Astrocyte (in vitro differentiated cells and primary cell): ENCODE data around the gene C6orf15. TPM values are rescaled to one million over a fixed set of nuclear protein-coding genes. Genes with fewer than 3 reads are reported as not detected.

ENCODE experiments used
- DNase-seq: peaks from one replicate; pipeline ENCODE4 v3.0.0-alpha.2; 2010; ENCODE audit warnings: low read depth
- FAIRE-seq: peaks from 2 replicates; lab custom pipeline; 2011; peaks lifted over from hg19 to GRCh38; lab: Jason Lieb, UNC
- H2AFZ ChIP-seq: 2 replicates; pipeline ENCODE4 v1.6.0; 2012; ENCODE audit warnings: low read depth, low read length, inconsistent platforms
- H3K27ac ChIP-seq: 2 replicates; pipeline ENCODE4 v1.5.1; 2011; ENCODE audit warnings: low read depth, low read length, inconsistent platforms
- H3K27me3 ChIP-seq: 2 replicates; pipeline ENCODE4 v1.6.0; 2011; ENCODE audit warnings: low read length, inconsistent platforms; ENCODE audit not compliant: insufficient read depth
- H3K36me3 ChIP-seq: 2 replicates; pipeline ENCODE4 v1.5.1; 2011; ENCODE audit warnings: low read length, inconsistent platforms; ENCODE audit not compliant: insufficient read depth
- H3K4me1 ChIP-seq: 2 replicates; pipeline ENCODE4 v1.5.1; 2011; ENCODE audit warnings: low read length, inconsistent platforms; ENCODE audit not compliant: insufficient read depth
- H3K4me2 ChIP-seq: 2 replicates; pipeline ENCODE4 v1.6.0; 2012; ENCODE audit warnings: low read length, inconsistent platforms
- H3K4me3 ChIP-seq: 2 replicates; pipeline ENCODE4 v1.5.1; 2011; ENCODE audit warnings: low read depth, mild to moderate bottlenecking, low read length, inconsistent platforms; ENCODE audit not compliant: insufficient read depth
- H3K79me2 ChIP-seq: 2 replicates; pipeline ENCODE4 v1.6.0; 2012; ENCODE audit warnings: mild to moderate bottlenecking, low read length, inconsistent platforms; ENCODE audit not compliant: insufficient read depth
- H3K9ac ChIP-seq: 2 replicates; pipeline ENCODE4 v1.6.0; 2012; ENCODE audit warnings: mild to moderate bottlenecking, low read length, inconsistent platforms
- H3K9me3 ChIP-seq: 2 replicates; pipeline ENCODE4 v1.5.1; 2012; ENCODE audit warnings: low read depth, mild to moderate bottlenecking, low read length, inconsistent platforms; ENCODE audit not compliant: insufficient read depth
- H4K20me1 ChIP-seq: 2 replicates; pipeline ENCODE4 v1.6.0; 2012; ENCODE audit warnings: low read length, inconsistent platforms; ENCODE audit not compliant: insufficient read depth
- H3K27ac Mint-ChIP-seq: one replicate; pipeline ENCODE4 v1.8.0; 2021; ENCODE audit warnings: mild to moderate bottlenecking, mixed read lengths; ENCODE audit not compliant: unreplicated experiment
- H3K27me3 Mint-ChIP-seq: one replicate; pipeline ENCODE4 v1.8.0; 2021; ENCODE audit warnings: low read depth, mixed read lengths; ENCODE audit not compliant: unreplicated experiment
- H3K36me3 Mint-ChIP-seq: one replicate; pipeline ENCODE4 v1.8.0; 2021; ENCODE audit warnings: low read depth, mixed read lengths; ENCODE audit not compliant: unreplicated experiment
- H3K4me1 Mint-ChIP-seq: one replicate; pipeline ENCODE4 v1.8.0; 2021; ENCODE audit warnings: low read depth, mixed read lengths; ENCODE audit not compliant: unreplicated experiment
- H3K4me3 Mint-ChIP-seq: one replicate; pipeline ENCODE4 v1.8.0; 2021; ENCODE audit warnings: mild to moderate bottlenecking, moderate library complexity, mixed read lengths; ENCODE audit not compliant: unreplicated experiment
- H3K9me3 Mint-ChIP-seq: one replicate; pipeline ENCODE4 v1.8.0; 2021; ENCODE audit warnings: mild to moderate bottlenecking, mixed read lengths; ENCODE audit not compliant: unreplicated experiment
- EZH2 ChIP-seq: IDR thresholded peaks from 2 replicates; pipeline ENCODE4 v1.6.1; 2012; ENCODE audit warnings: mild to moderate bottlenecking, low read length, inconsistent platforms; ENCODE audit not compliant: insufficient read depth
- total RNA-seq: library from RNA; stranded (reverse); gene quantifications from 2 replicates; pipeline ENCODE4 v1.2.1, GENCODE V29; 2021
- TF ChIP-seq, protein P1 (sequence below): IDR thresholded peaks from 2 replicates; pipeline ENCODE4 v1.5.1; 2011; ENCODE audit warnings: low read depth, mild to moderate bottlenecking, inconsistent platforms, low read length, moderate library complexity; ENCODE audit not compliant: insufficient read depth

C6orf15 gene
- total RNA-seq, 1 donor from 2014 or later, result 6.4 TPM

DNA sequence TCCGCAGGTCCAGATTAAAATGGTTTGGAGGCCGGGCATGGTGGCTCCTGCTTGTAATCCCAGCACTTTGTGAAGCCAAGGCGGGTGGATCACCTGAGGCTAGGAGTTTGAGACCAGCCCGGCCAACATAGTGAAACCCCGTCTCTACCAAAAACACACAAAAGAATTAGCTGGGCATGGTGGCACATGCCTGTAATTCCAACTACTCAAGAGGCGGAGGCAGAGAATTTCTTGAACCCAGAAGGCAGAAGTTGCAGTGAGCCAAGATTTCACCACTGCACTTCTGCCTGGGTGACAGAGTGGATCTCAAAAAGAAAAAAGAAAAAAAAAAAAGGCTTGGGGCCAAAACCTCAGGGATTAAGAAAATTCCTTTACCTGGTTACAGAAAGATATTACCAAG lies 30.5 kb downstream of the C6orf15 start:
- H3K27me3 Mint-ChIP-seq, result no peaks in the 10 kb centered on the region
- Histone ChIP-seq H3K36me3 (no peaks in the 10 kb centered on the region), H4K20me1 (no peaks in the 10 kb centered on the region), H3K9ac (no peak overlapping the region), H3K27me3 (no peaks in the 10 kb centered on the region), H2AFZ (no peak overlapping the region), H3K27ac (no peak overlapping the region), H3K79me2 (no peaks in the 10 kb centered on the region), H3K4me3 (no peak overlapping the region), H3K9me3 (no peaks in the 10 kb centered on the region), H3K4me1 (peaks cover 12% of the 10 kb centered on the region), H3K4me2 (no peak overlapping the region)
- peaks cover 26% of the 10 kb centered on the region for H3K4me1 Mint-ChIP-seq
- no peak for DNase-seq
- no peak overlapping the region for H3K27ac Mint-ChIP-seq
- TF ChIP-seq, protein P1, sequence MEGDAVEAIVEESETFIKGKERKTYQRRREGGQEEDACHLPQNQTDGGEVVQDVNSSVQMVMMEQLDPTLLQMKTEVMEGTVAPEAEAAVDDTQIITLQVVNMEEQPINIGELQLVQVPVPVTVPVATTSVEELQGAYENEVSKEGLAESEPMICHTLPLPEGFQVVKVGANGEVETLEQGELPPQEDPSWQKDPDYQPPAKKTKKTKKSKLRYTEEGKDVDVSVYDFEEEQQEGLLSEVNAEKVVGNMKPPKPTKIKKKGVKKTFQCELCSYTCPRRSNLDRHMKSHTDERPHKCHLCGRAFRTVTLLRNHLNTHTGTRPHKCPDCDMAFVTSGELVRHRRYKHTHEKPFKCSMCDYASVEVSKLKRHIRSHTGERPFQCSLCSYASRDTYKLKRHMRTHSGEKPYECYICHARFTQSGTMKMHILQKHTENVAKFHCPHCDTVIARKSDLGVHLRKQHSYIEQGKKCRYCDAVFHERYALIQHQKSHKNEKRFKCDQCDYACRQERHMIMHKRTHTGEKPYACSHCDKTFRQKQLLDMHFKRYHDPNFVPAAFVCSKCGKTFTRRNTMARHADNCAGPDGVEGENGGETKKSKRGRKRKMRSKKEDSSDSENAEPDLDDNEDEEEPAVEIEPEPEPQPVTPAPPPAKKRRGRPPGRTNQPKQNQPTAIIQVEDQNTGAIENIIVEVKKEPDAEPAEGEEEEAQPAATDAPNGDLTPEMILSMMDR, result no peak
- TF ChIP-seq EZH2, result no peak
- FAIRE-seq, result no peak
- H3K9me3 Mint-ChIP-seq, result no peaks in the 10 kb centered on the region
- H3K36me3 Mint-ChIP-seq, result no peaks in the 10 kb centered on the region
- H3K4me3 Mint-ChIP-seq, result no peak overlapping the region

DNA sequence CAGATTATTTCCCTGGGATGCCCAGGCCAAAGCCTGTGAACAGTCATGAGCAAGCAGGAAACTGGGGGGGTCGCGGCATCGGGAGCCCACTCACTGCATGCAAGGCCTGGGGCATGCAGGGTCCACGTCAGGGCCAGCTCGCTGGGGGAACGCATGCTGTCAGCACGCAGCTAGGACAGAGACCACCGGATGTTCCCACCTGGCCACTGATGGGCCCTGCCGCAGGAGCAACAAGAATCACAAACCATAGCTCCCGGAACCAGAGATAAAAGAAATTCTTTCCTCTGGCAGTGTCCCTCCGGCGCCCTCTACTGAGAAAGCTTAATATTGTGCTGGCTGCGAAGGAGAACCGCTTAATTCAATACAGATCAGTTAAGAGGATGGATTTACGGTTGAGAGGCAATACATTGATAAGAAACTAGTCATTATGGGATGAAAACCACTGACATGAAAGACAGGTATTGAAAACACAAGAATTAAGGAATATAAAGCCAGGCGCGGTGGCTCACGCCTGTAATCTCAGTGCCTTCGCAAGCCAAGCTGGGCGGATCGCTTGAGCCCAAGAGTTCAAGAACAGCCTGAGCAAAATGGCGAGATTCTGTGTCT lies 32.6 kb downstream of the C6orf15 start:
- peaks cover 7% of the 10 kb centered on the region for H3K4me1 ChIP-seq
- H3K79me2 ChIP-seq, result no peaks in the 10 kb centered on the region
- peaks cover 11% of the 10 kb centered on the region for H3K4me1 Mint-ChIP-seq
- H3K4me3 Mint-ChIP-seq, result no peak overlapping the region
- no peaks in the 10 kb centered on the region for H3K9me3 Mint-ChIP-seq
- H3K36me3 ChIP-seq, result no peaks in the 10 kb centered on the region
- no peaks in the 10 kb centered on the region for H3K36me3 Mint-ChIP-seq
- peak overlapping the region; percentile 74 for H2AFZ ChIP-seq
- no peaks in the 10 kb centered on the region for H4K20me1 ChIP-seq
- H3K4me3 ChIP-seq, result no peak overlapping the region
- TF ChIP-seq, protein P1, result peak; percentile 87
- TF ChIP-seq EZH2, result no peak
- no peak overlapping the region for H3K27ac Mint-ChIP-seq
- H3K27me3 Mint-ChIP-seq, result no peaks in the 10 kb centered on the region
- H3K4me2 ChIP-seq, result peak overlapping the region; percentile 67
- no peaks in the 10 kb centered on the region for H3K9me3 ChIP-seq
- H3K27ac ChIP-seq, result no peak overlapping the region
- no peaks in the 10 kb centered on the region for H3K27me3 ChIP-seq
- peak; percentile 26 for FAIRE-seq
- DNase-seq, result no peak
- H3K9ac ChIP-seq, result no peak overlapping the region

DNA sequence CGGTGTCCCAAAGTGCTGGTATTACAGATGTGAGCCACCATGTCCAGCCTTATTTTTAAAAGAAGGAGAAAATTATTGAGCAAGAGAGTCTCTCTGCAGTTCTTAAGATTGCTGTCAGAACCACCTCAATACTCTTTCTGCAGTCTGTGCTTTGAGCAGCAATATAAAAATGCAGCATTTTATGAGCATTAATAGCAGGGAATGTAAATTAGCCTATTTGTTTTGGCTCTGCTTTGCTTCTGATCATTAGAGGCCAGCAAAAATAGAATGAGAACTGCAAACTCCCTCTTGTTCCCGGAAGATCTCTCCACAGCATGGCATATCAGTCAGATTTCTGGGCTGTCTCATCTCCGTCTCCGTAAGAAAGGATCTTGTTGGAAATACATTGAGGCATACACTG lies 35.8 kb downstream of the C6orf15 start:
- Histone ChIP-seq H3K4me2 (no peak overlapping the region), H2AFZ (no peak overlapping the region), H3K36me3 (no peaks in the 10 kb centered on the region), H3K9me3 (no peaks in the 10 kb centered on the region), H3K79me2 (no peaks in the 10 kb centered on the region), H3K4me1 (peaks cover 13% of the 10 kb centered on the region), H3K27me3 (no peaks in the 10 kb centered on the region), H4K20me1 (no peaks in the 10 kb centered on the region), H3K27ac (no peak overlapping the region), H3K9ac (no peak overlapping the region), H3K4me3 (no peak overlapping the region)
- Mint-ChIP-seq H3K27ac (no peak overlapping the region), H3K4me3 (no peak overlapping the region), H3K36me3 (no peaks in the 10 kb centered on the region), H3K9me3 (no peaks in the 10 kb centered on the region), H3K4me1 (peaks cover 5% of the 10 kb centered on the region), H3K27me3 (no peaks in the 10 kb centered on the region)
- TF ChIP-seq EZH2, result no peak
- TF ChIP-seq, protein P1, result no peak
- FAIRE-seq (no peak), DNase-seq (no peak)
